Measurements from ENCODE around the gene COL27A1. TPM values are rescaled to one million over a fixed set of nuclear protein-coding genes. Genes with fewer than 3 reads are reported as not detected.

Gene COL27A1
- 1 to 10 TPM; 2.1 to 9.0 (median 3.8) TPM for total RNA-seq

DNA sequence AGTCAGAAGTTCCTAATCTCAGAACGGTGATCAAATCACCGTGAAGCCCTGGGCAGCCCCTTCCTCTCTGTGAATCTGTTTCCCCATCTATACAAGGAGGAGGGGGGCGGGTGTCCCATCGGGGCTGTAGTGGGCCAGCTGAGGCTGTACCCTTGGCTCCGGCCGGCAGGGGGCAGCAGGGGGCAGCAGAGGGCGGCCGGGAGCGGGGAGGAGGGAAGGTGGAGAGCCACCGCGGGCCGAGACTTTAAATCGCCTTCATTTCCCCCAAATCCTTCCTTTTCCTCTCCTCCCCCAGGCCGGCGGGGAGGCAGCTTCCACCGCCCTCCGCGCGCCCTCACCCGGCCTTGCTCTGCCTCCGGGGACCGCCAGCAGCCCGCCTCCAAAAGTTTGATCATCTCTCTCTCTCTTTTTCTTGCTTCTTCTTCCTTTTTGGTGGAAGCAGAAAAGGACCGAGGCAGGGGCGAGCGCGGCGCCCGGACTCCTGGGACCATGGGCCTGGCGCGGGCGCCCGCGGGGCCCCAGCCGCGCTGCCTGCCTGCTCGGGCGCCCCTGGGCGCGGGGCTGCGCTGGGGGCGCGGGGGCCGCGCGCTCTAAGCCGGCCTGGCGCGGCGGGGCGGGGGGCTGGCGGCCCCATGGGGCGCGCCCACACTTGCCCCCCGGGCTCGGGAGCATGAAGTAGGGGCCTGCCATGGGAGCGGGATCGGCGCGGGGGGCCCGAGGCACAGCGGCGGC, at the start of gene COL27A1:
TSS of gene COL27A1 (plus strand) at position 275 of the 732 bp plus-strand sequence. CDS start at position 689, 414 bp downstream.
- peak within 1 kb of the TSS; percentile 65 to 77 (median 72) for H3K27ac ChIP-seq
- peaks cover 38% of the 10 kb centered on the region for H3K27me3 ChIP-seq
- no peaks in the 10 kb centered on the region for H3K9me3 ChIP-seq
- TF ChIP-seq, protein P1, sequence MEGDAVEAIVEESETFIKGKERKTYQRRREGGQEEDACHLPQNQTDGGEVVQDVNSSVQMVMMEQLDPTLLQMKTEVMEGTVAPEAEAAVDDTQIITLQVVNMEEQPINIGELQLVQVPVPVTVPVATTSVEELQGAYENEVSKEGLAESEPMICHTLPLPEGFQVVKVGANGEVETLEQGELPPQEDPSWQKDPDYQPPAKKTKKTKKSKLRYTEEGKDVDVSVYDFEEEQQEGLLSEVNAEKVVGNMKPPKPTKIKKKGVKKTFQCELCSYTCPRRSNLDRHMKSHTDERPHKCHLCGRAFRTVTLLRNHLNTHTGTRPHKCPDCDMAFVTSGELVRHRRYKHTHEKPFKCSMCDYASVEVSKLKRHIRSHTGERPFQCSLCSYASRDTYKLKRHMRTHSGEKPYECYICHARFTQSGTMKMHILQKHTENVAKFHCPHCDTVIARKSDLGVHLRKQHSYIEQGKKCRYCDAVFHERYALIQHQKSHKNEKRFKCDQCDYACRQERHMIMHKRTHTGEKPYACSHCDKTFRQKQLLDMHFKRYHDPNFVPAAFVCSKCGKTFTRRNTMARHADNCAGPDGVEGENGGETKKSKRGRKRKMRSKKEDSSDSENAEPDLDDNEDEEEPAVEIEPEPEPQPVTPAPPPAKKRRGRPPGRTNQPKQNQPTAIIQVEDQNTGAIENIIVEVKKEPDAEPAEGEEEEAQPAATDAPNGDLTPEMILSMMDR (IDR thresholded peaks at IDR 0.05), result peak; percentile 87 to 96 (median 92)
- TF ChIP-seq POLR2AphosphoS5 (IDR thresholded peaks at IDR 0.05) (peak in 1 of 3 donors; percentile 8), EP300 (IDR thresholded peaks at IDR 0.05; ENCODE audit: low read depth) (no peak), POLR2A (IDR thresholded peaks at IDR 0.05) (no peak)
- WGBS, 2 donors (ENCODE audit: low coverage in 1 of 2), result 0% methylated on average over 36 of the region's 63 CpGs; no CpG with 5 or more reads in 1 of the 2 donors
- H3K36me3 ChIP-seq, result no peaks in the 10 kb centered on the region
- intact Hi-C loops (cut with DNase I; ENCODE audit: low total_unique reads), result no loop called here
- H3K4me1 ChIP-seq, result peaks cover 11 to 24% (median 16%) of the 10 kb centered on the region in 4 donors
- peak; percentile 82 for DNase-seq
- in situ Hi-C loops (cut with MboI; ENCODE audit: low pct_ligation_motif_present in 1 of 4, low pct_unique_long_range_greater_than_20kb in 1 of 4, low sequenced_read_pairs in 3 of 4), result loop anchor here in 1 of 4 donors (10.0 kb wide), 1 partner anchor 129 kb away; no protein-coding TSS in a partner anchor
- peak within 1 kb of the TSS; percentile 34 to 68 (median 53) for H3K4me3 ChIP-seq

DNA sequence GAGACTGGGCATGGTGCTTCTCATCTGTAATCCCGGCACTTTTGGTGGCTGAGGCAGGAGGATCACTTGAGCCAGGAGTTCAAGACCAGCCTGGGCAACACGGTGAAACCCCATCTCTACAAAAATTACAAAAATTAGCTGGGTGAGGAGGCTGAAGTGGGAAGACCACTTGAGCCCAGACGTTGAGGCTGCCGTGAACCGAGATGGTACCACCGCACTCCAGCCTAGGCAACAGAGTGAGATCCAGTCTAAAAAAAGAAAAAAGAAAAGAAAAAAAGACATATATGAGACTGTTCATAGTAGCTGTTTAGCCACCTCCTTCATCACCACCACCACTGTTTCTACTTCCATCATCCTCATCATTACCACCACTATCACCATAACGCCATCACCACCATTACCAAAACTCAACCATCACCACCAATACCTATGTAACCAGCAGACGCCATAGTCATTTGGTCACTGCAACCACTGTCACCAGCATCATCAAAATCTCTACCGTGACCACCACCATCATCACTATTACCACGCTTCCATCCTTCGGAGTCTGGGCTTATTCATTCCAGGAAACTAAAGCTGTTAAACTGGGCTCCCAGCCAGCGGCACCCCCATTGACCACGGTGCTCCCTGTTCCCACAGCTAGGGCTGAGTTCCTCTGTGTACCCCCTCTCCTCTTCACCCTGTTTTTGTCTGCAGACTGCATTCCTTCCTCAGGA, 47.9 kb upstream of the COL27A1 start:
- no peak for TF ChIP-seq POLR2AphosphoS5 (IDR thresholded peaks at IDR 0.05)
- no peak for TF ChIP-seq POLR2A (IDR thresholded peaks at IDR 0.05)
- TF ChIP-seq, protein P1 (IDR thresholded peaks at IDR 0.05), result no peak
- no peak for TF ChIP-seq EP300 (IDR thresholded peaks at IDR 0.05; ENCODE audit: low read depth)
- Histone ChIP-seq H3K36me3 (no peaks in the 10 kb centered on the region), H3K9me3 (no peaks in the 10 kb centered on the region), H3K27me3 (peaks cover 10% of the 10 kb centered on the region), H3K4me1 (peaks cover 0 to 5% (median 0%) of the 10 kb centered on the region in 4 donors), H3K27ac (no peak overlapping the region), H3K4me3 (no peak overlapping the region)
- intact Hi-C loops (cut with DNase I; ENCODE audit: low total_unique reads), result loop anchor here (2.0 to 5.0 kb wide), 2 partner anchors 160 to 183 kb away; no protein-coding TSS in a partner anchor
- WGBS, 2 donors (ENCODE audit: low coverage in 1 of 2), result 64 to 70% methylated on average over 10 to 13 of the region's 13 CpGs
- DNase-seq, result no peak
- in situ Hi-C loops (cut with MboI; ENCODE audit: low pct_ligation_motif_present in 1 of 4, low pct_unique_long_range_greater_than_20kb in 1 of 4, low sequenced_read_pairs in 3 of 4), result loop anchor here in 1 of 4 donors (10.0 kb wide), 1 partner anchor 177 kb away; no protein-coding TSS in a partner anchor

DNA sequence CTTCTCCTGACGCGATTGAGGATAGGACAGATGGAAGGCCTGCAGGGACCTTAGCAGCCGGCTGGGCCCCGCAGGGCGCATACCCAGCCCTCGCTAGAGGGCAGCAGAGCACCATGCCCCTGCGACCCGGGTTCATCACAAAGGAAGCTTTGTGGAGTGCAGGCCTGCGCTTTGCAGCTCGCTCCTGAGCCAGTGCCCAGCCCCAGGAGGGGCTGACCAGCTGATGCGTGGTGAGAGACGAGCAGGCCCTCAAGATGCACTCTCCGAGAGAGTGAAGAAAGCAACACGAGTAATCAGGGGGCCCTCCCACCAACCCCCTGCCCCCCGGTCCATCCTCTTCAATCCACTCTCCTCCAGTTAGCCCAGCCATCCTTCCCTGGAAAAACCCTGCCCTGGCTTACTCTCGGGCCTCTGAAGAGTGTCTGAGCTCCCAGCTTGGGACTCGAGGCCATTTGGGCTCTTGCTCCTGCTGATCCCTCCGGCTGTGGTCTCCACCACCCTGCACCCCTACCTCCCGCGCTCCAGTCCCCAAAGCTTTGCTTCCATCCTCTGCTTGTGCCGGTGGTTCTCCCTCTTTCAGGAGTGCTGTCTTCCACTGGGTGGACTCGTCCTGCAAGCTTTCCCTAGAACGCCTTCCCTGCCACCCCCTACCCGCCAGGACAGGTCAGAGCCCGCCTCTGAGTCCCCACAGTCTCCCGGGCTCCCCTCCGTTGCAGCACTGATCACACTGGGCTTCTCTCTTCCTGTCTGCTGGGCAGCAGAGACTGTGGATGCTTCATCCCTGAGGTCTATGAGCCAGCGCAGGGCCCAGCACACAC, 47.1 kb upstream of the COL27A1 start:
- in situ Hi-C loops (cut with MboI; ENCODE audit: low pct_ligation_motif_present in 1 of 4, low pct_unique_long_range_greater_than_20kb in 1 of 4, low sequenced_read_pairs in 3 of 4), result loop anchor here in 1 of 4 donors (10.0 kb wide), 1 partner anchor 177 kb away; no protein-coding TSS in a partner anchor

More for the DNA sequence above, 47.1 kb upstream of the COL27A1 start:
- TF ChIP-seq EP300 (IDR thresholded peaks at IDR 0.05; ENCODE audit: low read depth) (no peak), POLR2AphosphoS5 (IDR thresholded peaks at IDR 0.05) (no peak), POLR2A (IDR thresholded peaks at IDR 0.05) (no peak)
- TF ChIP-seq, protein P1 (IDR thresholded peaks at IDR 0.05), result peak; percentile 85 to 94 (median 88)
- intact Hi-C loops (cut with DNase I; ENCODE audit: low total_unique reads), result loop anchor here (5.0 kb wide), 1 partner anchor 159 kb away; no protein-coding TSS in a partner anchor
- H3K4me1 ChIP-seq, result peaks cover 0 to 5% (median 0%) of the 10 kb centered on the region in 4 donors
- H3K27me3 ChIP-seq, result peaks cover 7% of the 10 kb centered on the region
- H3K36me3 ChIP-seq, result no peaks in the 10 kb centered on the region
- 56 to 85% methylated on average over 6 to 25 of the region's 28 CpGs for WGBS, 2 donors (ENCODE audit: low coverage in 1 of 2)
- no peaks in the 10 kb centered on the region for H3K9me3 ChIP-seq
- no peak overlapping the region for H3K4me3 ChIP-seq
- peak; percentile 83 for DNase-seq
- no peak overlapping the region for H3K27ac ChIP-seq

Measured in transverse colon (tissue), 4 donors.